Measurements from ENCODE around the gene RCSD1. TPM values are rescaled to one million over a fixed set of nuclear protein-coding genes. Genes with fewer than 3 reads are reported as not detected.

Gene RCSD1
- total and polyA plus RNA-seq, 12 donors = 9.0 to 50.2 (median 37.4) TPM

DNA sequence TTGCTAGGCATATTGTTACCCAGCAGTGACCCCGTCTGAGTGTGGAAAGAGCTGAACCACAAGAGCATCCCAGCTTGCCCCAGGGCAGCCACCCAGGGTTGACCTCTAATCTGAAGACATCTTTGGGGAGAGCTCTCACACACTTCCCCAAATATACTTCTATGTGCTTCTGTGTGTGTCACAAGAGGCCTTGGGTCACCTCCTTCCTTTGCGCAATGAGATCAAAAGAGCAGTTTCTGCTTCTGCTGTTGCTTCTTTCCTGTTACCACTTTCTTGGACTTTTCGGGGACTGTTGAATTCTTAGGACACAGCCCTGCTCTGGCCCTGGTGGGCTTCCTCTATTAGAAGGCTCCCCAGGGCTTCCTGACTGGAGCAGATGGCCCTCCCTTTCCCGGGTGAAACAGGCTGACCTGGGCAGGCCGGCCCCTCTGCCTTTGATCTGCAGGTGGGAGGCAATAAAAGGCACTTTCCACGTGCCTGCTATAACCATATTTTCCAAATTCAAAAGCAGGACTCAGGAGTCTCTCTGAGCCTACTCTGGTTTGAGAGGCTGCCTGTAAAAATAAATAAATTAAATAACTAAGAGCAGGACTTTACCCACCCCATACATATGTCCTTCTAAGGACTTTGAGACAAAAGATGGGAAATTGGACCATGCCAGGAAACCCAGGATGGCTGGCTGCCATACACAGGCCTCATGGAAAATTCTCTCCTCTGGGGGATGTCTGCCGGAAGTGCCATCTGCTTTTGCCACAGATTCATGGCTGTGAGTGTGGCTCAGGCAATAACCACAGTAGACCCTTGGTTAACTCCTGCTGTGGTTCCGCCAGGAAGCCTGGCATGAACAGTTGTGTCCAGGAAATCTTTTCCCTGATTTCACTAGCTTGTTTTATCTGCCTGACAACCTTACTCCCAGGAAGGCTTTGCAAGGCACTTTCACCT is 28.3 kb upstream of the RCSD1 start:
- DNase-seq = peak; percentile 33
- H3K4me1 ChIP-seq = peaks cover 5 to 45% (median 33%) of the 10 kb centered on the region in 9 donors
- peak overlapping the region in 9 of 10 donors; percentile 17 to 91 (median 58) for H3K27ac ChIP-seq
- ATAC-seq = peak; percentile 52 to 81 (median 65)
- peaks cover 0 to 3% (median 0%) of the 10 kb centered on the region in 11 donors for H3K9me3 ChIP-seq
- H3K36me3 ChIP-seq = no peaks in the 10 kb centered on the region
- no peak overlapping the region for H3K4me3 ChIP-seq
- WGBS, 2 donors = 64 to 69% methylated on average over 8 of the region's 8 CpGs
- intact Hi-C loops (cut with DNase I) = loop anchor here in 9 of 10 donors (1.0 to 10.0 kb wide), 8 partner anchors 29 to 203 kb away; partner anchors contain the start of gene RCSD1 (in 1 of the 9)
- TF ChIP-seq, protein P1, sequence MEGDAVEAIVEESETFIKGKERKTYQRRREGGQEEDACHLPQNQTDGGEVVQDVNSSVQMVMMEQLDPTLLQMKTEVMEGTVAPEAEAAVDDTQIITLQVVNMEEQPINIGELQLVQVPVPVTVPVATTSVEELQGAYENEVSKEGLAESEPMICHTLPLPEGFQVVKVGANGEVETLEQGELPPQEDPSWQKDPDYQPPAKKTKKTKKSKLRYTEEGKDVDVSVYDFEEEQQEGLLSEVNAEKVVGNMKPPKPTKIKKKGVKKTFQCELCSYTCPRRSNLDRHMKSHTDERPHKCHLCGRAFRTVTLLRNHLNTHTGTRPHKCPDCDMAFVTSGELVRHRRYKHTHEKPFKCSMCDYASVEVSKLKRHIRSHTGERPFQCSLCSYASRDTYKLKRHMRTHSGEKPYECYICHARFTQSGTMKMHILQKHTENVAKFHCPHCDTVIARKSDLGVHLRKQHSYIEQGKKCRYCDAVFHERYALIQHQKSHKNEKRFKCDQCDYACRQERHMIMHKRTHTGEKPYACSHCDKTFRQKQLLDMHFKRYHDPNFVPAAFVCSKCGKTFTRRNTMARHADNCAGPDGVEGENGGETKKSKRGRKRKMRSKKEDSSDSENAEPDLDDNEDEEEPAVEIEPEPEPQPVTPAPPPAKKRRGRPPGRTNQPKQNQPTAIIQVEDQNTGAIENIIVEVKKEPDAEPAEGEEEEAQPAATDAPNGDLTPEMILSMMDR (IDR thresholded peaks at IDR 0.05) = no peak
- no peaks in the 10 kb centered on the region for H3K27me3 ChIP-seq

DNA sequence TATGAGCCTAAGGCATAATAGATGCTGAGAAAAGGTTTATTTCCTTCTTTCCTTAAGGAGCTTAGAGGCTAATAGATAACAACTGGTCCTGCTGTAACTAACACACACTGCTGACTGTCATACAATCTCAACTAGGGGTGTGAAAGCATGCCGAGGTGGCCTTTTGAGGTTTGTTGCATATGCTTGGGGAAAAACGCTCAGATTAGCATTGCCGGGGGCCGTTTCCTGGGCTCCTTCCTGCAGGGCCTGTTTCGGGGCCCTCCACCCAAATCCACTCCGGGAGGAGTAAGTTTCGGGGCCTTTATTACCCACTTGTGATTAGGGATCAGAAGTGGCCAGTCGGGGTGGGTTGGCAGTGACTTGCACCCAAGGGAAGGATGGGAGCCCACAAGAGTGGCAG is 27.2 kb upstream of the RCSD1 start:
- Histone ChIP-seq H3K4me3 (no peak overlapping the region), H3K4me1 (peaks cover 5 to 45% (median 33%) of the 10 kb centered on the region in 9 donors), H3K27ac (peak overlapping the region in 3 of 10 donors; percentile 69 to 91 (median 79)), H3K9me3 (peaks cover 0 to 14% (median 10%) of the 10 kb centered on the region in 11 donors), H3K27me3 (no peaks in the 10 kb centered on the region), H3K36me3 (no peaks in the 10 kb centered on the region)
- intact Hi-C loops (cut with DNase I) = loop anchor here in 5 of 10 donors (5.0 to 10.0 kb wide), 4 partner anchors 34 to 202 kb away; no protein-coding TSS in a partner anchor
- ATAC-seq (no peak), DNase-seq (no peak)
- TF ChIP-seq, protein P1 (IDR thresholded peaks at IDR 0.05) = no peak
- 72 to 84% methylated on average over 8 of the region's 8 CpGs for WGBS, 2 donors

DNA sequence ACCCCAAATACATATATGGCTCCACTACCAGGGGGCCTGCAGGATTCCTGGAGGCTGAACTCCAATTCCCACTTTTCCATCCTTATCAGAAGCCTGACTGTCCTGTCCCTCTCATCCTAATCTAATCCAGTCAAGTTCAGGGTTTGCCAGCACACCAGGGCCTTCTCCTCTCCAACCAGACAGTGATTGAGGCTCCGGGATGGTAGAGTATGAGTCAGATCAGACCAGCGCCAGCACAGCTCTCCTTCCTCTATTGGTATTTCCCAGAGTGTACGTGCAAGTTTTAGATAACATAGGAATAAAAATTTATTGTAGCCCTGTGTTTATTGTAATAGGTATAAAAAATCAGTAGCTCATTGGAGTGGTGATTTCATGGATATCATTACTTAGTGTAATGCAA is 24.5 kb upstream of the RCSD1 start:
- DNase-seq (no peak), ATAC-seq (no peak)
- Histone ChIP-seq H3K27me3 (no peaks in the 10 kb centered on the region), H3K36me3 (no peaks in the 10 kb centered on the region), H3K4me3 (no peak overlapping the region), H3K4me1 (peaks cover 0 to 34% (median 23%) of the 10 kb centered on the region in 9 donors), H3K27ac (no peak overlapping the region), H3K9me3 (peaks cover 0 to 18% (median 11%) of the 10 kb centered on the region in 11 donors)
- intact Hi-C loops (cut with DNase I) = loop anchor here in 2 of 10 donors (10.0 kb wide), 1 partner anchor 199 kb away; no protein-coding TSS in a partner anchor
- WGBS, 2 donors = 87 to 88% methylated on average over 3 of the region's 3 CpGs
- TF ChIP-seq, protein P1 (IDR thresholded peaks at IDR 0.05) = no peak

DNA sequence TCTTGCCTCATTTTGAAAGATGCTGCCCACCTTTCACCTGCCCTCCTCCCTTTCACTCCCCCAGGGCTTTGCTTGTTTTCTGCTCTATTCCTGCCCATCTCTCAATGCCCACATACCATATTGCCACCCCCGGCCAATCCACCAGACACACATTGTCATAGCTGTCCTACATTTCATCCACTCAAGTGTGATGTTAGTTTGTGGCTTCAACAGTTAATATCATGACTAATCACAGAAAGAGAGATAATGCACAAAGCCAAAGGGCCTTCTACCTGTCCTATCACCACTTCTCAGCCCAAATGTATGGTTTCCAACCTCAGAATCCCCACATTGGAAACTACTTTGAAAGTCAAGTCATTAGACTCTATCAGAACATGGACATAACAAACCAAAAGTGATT is 18.0 kb upstream of the RCSD1 start:
- ATAC-seq = no peak
- H3K4me3 ChIP-seq = no peak overlapping the region
- 90 to 93% methylated on average over 1 of the region's 1 CpG for WGBS, 2 donors
- no peak for DNase-seq
- H3K36me3 ChIP-seq = no peaks in the 10 kb centered on the region
- no peaks in the 10 kb centered on the region for H3K27me3 ChIP-seq
- H3K9me3 ChIP-seq = peaks cover 0 to 24% (median 10%) of the 10 kb centered on the region in 11 donors
- intact Hi-C loops (cut with DNase I) = no loop called here
- TF ChIP-seq, protein P1 (IDR thresholded peaks at IDR 0.05) = no peak
- H3K27ac ChIP-seq = peak overlapping the region in 1 of 10 donors; percentile 52
- H3K4me1 ChIP-seq = peaks cover 0 to 32% (median 8%) of the 10 kb centered on the region in 9 donors
